Hippocampal formation (tissue), 2 donors: Measurements from ENCODE around the gene TRIM56.
"Not testable (repeated sequence)": the region's sequence is repeated elsewhere in the genome, so short reads cannot be mapped to it uniquely, and the experiment has no call there.

Source experiments
- DNase-seq, 2 donors: peaks; one replicate each; lab custom pipeline; 2025; lab: John Stamatoyannopoulos, UW

The TRIM56 gene

DNA sequence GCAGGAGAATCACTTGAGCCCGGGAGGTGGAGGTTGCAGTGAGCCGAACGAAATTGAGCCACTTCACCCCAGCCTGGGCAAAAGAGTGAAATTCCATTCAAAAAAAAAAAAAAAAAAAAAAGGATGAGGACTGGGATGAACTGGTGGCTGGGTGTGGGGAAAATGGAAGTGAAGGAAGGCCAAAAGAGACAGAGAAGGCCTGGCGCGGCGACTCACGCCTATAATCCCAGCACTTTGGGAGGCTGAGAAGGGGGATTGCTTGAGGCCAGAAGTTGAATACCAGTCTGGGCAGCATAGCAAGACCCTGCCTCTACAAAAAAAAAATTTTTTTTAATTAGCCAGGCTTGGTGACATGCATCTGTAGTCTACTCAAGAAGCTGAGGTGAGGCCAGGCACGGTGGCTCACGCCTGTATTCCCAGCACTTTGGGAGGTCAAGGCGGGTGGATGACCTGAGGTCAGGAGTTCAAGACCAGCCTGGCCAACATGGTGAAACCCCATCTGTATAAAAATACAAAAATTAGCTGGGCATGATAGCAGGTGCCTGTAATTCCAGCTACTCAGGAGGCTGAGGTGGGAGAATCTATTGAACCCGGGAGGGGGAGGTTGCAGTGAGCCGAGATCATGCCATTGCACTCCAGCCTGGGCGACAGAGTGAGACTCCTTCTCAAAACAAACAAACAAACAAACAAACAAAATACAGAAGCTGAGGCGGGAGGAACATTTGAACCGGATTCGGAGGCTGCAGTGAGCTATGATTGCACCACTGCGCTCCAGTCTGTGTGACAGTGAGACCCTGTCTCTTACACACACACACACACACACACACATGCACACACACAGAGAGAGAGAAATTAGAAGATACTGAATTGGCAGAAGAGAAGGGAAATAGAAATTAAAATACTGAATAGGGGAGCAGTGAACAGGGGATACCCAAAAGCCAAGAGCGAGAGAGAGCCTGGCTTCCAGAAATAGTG lies 47.6 kb downstream of the TRIM56 start:
- not testable (repeated sequence) for DNase-seq

DNA sequence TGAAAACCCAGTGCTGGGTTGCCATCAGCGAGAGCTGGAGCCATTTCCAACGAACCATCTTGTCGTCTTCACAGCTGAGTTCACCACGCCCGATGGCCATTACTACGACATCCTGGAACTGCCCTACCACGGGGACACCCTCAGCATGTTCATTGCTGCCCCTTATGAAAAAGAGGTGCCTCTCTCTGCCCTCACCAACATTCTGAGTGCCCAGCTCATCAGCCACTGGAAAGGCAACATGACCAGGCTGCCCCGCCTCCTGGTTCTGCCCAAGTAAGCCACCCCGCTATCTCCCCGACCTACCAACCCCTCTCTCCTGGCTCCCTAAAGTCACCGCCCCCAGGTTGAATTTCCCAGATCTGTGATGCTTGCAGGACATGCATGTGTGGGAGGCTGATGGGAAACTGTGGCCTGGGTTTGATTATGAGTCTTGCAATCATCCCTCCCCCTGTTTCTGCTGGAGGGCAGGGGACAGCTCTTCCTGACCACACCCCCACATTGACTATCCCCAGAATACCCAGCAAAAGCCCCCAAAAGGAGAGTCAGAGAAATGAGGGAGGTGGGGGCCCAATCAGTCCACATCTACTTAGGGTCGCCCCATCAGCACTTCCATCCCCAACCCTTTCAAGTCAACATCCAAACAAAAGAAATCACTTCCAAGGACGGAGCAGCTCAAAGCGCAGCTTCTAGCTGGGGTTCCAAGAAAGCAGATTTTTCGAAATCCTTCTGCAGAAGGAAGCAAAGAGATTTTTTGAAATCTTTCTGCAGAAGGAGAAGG lies 48.5 kb downstream of the TRIM56 start:
- no peak for DNase-seq

DNA sequence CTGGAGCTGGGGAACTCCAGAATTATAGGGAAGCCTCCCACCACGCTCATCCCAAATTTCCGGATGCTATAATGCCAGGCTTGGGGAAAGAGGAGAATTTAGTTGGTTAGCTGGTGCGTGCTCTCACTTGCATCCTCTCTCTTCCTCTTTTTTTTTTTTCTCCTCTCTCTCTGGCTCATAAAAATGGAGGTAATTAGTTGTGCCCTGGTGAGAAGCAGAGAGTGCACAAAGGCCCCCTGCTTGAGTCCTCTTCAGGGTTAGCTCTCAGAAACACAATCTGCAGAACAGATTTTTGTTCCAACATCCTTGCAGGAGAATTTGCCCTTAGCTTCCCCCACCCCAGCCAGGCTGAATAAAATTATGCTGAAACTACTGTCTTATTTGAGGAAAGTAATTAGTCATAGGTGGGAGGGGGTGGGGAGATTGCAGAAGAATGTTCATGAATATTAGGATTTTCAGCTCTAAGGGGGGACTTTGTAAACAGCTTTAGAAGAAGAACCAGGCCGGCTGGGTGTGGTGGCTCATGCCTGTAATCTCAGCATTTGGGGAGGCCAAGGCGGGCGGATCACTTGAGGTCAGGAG lies 49.2 kb downstream of the TRIM56 start:
- DNase-seq: no peak

DNA sequence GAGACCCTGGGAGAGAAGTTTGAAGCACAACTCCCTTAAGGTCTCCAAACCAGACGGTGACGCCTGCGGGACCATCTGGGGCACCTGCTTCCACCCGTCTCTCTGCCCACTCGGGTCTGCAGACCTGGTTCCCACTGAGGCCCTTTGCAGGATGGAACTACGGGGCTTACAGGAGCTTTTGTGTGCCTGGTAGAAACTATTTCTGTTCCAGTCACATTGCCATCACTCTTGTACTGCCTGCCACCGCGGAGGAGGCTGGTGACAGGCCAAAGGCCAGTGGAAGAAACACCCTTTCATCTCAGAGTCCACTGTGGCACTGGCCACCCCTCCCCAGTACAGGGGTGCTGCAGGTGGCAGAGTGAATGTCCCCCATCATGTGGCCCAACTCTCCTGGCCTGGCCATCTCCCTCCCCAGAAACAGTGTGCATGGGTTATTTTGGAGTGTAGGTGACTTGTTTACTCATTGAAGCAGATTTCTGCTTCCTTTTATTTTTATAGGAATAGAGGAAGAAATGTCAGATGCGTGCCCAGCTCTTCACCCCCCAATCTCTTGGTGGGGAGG lies 52.5 kb downstream of the TRIM56 start:
- DNase-seq: no peak

DNA sequence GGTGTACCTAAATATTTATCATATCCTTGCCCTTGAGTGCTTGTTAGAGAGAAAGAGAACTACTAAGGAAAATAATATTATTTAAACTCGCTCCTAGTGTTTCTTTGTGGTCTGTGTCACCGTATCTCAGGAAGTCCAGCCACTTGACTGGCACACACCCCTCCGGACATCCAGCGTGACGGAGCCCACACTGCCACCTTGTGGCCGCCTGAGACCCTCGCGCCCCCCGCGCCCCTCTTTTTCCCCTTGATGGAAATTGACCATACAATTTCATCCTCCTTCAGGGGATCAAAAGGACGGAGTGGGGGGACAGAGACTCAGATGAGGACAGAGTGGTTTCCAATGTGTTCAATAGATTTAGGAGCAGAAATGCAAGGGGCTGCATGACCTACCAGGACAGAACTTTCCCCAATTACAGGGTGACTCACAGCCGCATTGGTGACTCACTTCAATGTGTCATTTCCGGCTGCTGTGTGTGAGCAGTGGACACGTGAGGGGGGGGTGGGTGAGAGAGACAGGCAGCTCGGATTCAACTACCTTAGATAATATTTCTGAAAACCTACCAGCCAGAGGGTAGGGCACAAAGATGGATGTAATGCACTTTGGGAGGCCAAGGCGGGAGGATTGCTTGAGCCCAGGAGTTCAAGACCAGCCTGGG lies 53.1 kb downstream of the TRIM56 start:
- DNase-seq: no peak

DNA sequence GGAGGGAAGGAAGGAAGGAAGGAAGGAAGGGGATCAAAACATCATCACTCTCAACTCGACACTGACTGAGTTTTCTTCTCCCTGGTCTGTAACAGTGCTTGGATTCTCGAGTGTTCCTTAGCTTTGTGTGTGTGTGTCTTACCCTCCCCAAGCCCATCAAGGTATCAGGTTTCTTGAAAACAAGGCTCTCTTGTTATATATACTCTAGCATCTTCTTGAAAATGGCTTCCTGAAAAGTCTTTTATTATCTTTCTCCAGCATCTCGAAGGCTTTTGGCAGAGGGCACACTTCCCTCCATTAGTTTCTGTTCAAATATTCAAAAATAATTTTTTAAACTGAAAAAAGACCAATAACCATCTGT lies 55.0 kb downstream of the TRIM56 start:
- DNase-seq: no peak

DNA sequence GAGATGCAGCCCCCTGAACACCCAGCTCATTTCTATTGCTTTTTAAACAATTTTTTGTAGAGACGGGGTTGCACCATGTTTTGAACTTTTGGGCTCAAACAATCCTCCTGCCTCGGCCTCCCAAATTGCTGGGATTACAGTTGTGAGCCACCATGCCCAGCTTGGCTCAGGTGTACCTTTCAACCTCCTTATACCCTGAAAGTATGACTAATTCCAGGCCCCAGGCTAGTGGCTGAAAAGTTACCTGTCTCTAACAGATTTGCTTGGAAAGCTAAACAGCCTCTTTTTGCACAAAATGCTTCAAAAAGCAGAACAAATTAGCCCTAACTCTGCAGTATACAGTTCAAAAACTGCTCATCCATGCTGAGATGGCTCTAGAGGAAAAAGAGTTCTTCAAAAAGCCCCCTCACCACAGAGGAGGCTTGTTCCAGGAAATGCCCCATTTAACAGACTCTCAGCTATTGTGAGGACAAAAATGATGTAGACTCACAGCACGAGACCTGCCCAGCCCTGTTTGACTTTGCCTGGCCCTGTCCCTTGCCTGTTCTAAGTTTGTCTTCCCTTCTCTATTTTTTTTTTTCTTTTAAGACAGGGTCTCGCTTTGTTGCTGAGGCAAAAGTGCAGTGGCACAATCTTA lies 55.6 kb downstream of the TRIM56 start:
- DNase-seq: no peak
